ENCODE data around the gene ABI3BP.
"Not testable (repeated sequence)": the region's sequence is repeated elsewhere in the genome, so short reads cannot be mapped to it uniquely, and the experiment has no call there.

ABI3BP gene

GRCh38 chr3:101020351-101021015 is 27.3 kb upstream of the ABI3BP start:
- peaks cover 0 to 5% of the 10 kb centered on the region in 2 donors for H3K4me1 ChIP-seq (ENCODE audit: control insufficient read depth in 1 of 2, insufficient read depth in 2 of 2, low read length in 2 of 2)
- H3K4me3 ChIP-seq (ENCODE audit: low read depth in 1 of 2, low read length in 2 of 2): no peak overlapping the region
- no peaks in the 10 kb centered on the region for H3K9me3 ChIP-seq (ENCODE audit: control insufficient read depth in 1 of 2, low read length in 2 of 2)
- H3K36me3 ChIP-seq (ENCODE audit: control insufficient read depth in 1 of 2, insufficient read depth in 2 of 2, low read length in 2 of 2): no peaks in the 10 kb centered on the region
- no peaks in the 10 kb centered on the region for H3K27me3 ChIP-seq (ENCODE audit: low read depth, low read length)
- H3K27ac ChIP-seq (ENCODE audit: low read length): no peak overlapping the region

GRCh38 chr3:101017017-101017416 is 23.8 kb upstream of the ABI3BP start:
- no peak overlapping the region for H3K27ac ChIP-seq (ENCODE audit: low read length)
- H3K4me1 ChIP-seq (ENCODE audit: control insufficient read depth in 1 of 2, insufficient read depth in 2 of 2, low read length in 2 of 2): peaks cover 0 to 5% of the 10 kb centered on the region in 2 donors

GRCh38 chr3:101012312-101012711 is 19.1 kb upstream of the ABI3BP start:
- H3K4me3 ChIP-seq (ENCODE audit: low read depth in 1 of 2, low read length in 2 of 2); H3K4me1 ChIP-seq (ENCODE audit: control insufficient read depth in 1 of 2, insufficient read depth in 2 of 2, low read length in 2 of 2); H3K27ac ChIP-seq (ENCODE audit: low read length); H3K36me3 ChIP-seq (ENCODE audit: control insufficient read depth in 1 of 2, insufficient read depth in 2 of 2, low read length in 2 of 2); H3K27me3 ChIP-seq (ENCODE audit: low read depth, low read length); H3K9me3 ChIP-seq (ENCODE audit: control insufficient read depth in 1 of 2, low read length in 2 of 2): not testable (repeated sequence)

More at GRCh38 chr3:101017017-101017416, 23.8 kb upstream of the ABI3BP start:
- Histone ChIP-seq H3K4me3 (ENCODE audit: low read depth in 1 of 2, low read length in 2 of 2) (no peak overlapping the region), H3K27me3 (ENCODE audit: low read depth, low read length) (no peaks in the 10 kb centered on the region), H3K9me3 (ENCODE audit: control insufficient read depth in 1 of 2, low read length in 2 of 2) (no peaks in the 10 kb centered on the region), H3K36me3 (ENCODE audit: control insufficient read depth in 1 of 2, insufficient read depth in 2 of 2, low read length in 2 of 2) (no peaks in the 10 kb centered on the region)

GRCh38 chr3:101011136-101011535 is 17.9 kb upstream of the ABI3BP start:
- Histone ChIP-seq H3K27ac (ENCODE audit: low read length) (no peak overlapping the region), H3K4me1 (ENCODE audit: control insufficient read depth in 1 of 2, insufficient read depth in 2 of 2, low read length in 2 of 2) (no peaks in the 10 kb centered on the region), H3K36me3 (ENCODE audit: control insufficient read depth in 1 of 2, insufficient read depth in 2 of 2, low read length in 2 of 2) (peaks cover 0 to 4% of the 10 kb centered on the region in 2 donors)

GRCh38 chr3:101010296-101010695 is 17.1 kb upstream of the ABI3BP start:
- H3K9me3 ChIP-seq (ENCODE audit: control insufficient read depth in 1 of 2, low read length in 2 of 2): no peaks in the 10 kb centered on the region
- no peak overlapping the region for H3K27ac ChIP-seq (ENCODE audit: low read length)
- H3K4me3 ChIP-seq (ENCODE audit: low read depth in 1 of 2, low read length in 2 of 2): no peak overlapping the region
- H3K27me3 ChIP-seq (ENCODE audit: low read depth, low read length): no peaks in the 10 kb centered on the region
- peaks cover 0 to 4% of the 10 kb centered on the region in 2 donors for H3K36me3 ChIP-seq (ENCODE audit: control insufficient read depth in 1 of 2, insufficient read depth in 2 of 2, low read length in 2 of 2)
- H3K4me1 ChIP-seq (ENCODE audit: control insufficient read depth in 1 of 2, insufficient read depth in 2 of 2, low read length in 2 of 2): no peaks in the 10 kb centered on the region

More at GRCh38 chr3:101011136-101011535, 17.9 kb upstream of the ABI3BP start:
- Histone ChIP-seq H3K9me3 (ENCODE audit: control insufficient read depth in 1 of 2, low read length in 2 of 2) (no peaks in the 10 kb centered on the region), H3K4me3 (ENCODE audit: low read depth in 1 of 2, low read length in 2 of 2) (no peak overlapping the region), H3K27me3 (ENCODE audit: low read depth, low read length) (no peaks in the 10 kb centered on the region)

- no peaks in the 10 kb centered on the region for H3K27me3 ChIP-seq (ENCODE audit: low read depth, low read length)
- no peak overlapping the region for H3K4me3 ChIP-seq (ENCODE audit: low read depth in 1 of 2, low read length in 2 of 2)
- no peaks in the 10 kb centered on the region for H3K9me3 ChIP-seq (ENCODE audit: control insufficient read depth in 1 of 2, low read length in 2 of 2)
- H3K27ac ChIP-seq (ENCODE audit: low read length): no peak overlapping the region
- no peaks in the 10 kb centered on the region for H3K4me1 ChIP-seq (ENCODE audit: control insufficient read depth in 1 of 2, insufficient read depth in 2 of 2, low read length in 2 of 2)
- H3K36me3 ChIP-seq (ENCODE audit: control insufficient read depth in 1 of 2, insufficient read depth in 2 of 2, low read length in 2 of 2): peaks cover 0 to 4% of the 10 kb centered on the region in 2 donors
These were observed 16.2 kb upstream of the ABI3BP start for GRCh38 chr3:101009386-101009785.

- H3K27me3 ChIP-seq (ENCODE audit: low read depth, low read length): no peaks in the 10 kb centered on the region
- H3K4me3 ChIP-seq (ENCODE audit: low read depth in 1 of 2, low read length in 2 of 2): no peak overlapping the region
- no peak overlapping the region for H3K27ac ChIP-seq (ENCODE audit: low read length)
- no peaks in the 10 kb centered on the region for H3K9me3 ChIP-seq (ENCODE audit: control insufficient read depth in 1 of 2, low read length in 2 of 2)
- peaks cover 0 to under 1% of the 10 kb centered on the region in 2 donors for H3K4me1 ChIP-seq (ENCODE audit: control insufficient read depth in 1 of 2, insufficient read depth in 2 of 2, low read length in 2 of 2)
- no peaks in the 10 kb centered on the region for H3K36me3 ChIP-seq (ENCODE audit: control insufficient read depth in 1 of 2, insufficient read depth in 2 of 2, low read length in 2 of 2)
These were observed 5.9 kb upstream of the ABI3BP start for GRCh38 chr3:100999160-100999559.

GRCh38 chr3:100994809-100995208 is 1.6 kb upstream of the ABI3BP start:
- Histone ChIP-seq H3K27me3 (ENCODE audit: low read depth, low read length) (no peaks in the 10 kb centered on the region), H3K36me3 (ENCODE audit: control insufficient read depth in 1 of 2, insufficient read depth in 2 of 2, low read length in 2 of 2) (no peaks in the 10 kb centered on the region), H3K9me3 (ENCODE audit: control insufficient read depth in 1 of 2, low read length in 2 of 2) (no peaks in the 10 kb centered on the region), H3K27ac (ENCODE audit: low read length) (peak overlapping the region; percentile 34), H3K4me1 (ENCODE audit: control insufficient read depth in 1 of 2, insufficient read depth in 2 of 2, low read length in 2 of 2) (peaks cover 0 to 6% of the 10 kb centered on the region in 2 donors), H3K4me3 (ENCODE audit: low read depth in 1 of 2, low read length in 2 of 2) (no peak overlapping the region)

- Histone ChIP-seq H3K9me3 (ENCODE audit: control insufficient read depth in 1 of 2, low read length in 2 of 2) (no peaks in the 10 kb centered on the region), H3K27ac (ENCODE audit: low read length) (peak overlapping the region; percentile 10)
These were observed 966 bp upstream of the ABI3BP start for GRCh38 chr3:100994187-100994586.

GRCh38 chr3:100992231-100993012 is 799 bp downstream of the ABI3BP start:
- H3K9me3 ChIP-seq (ENCODE audit: control insufficient read depth in 1 of 2, low read length in 2 of 2): no peaks in the 10 kb centered on the region
- no peaks in the 10 kb centered on the region for H3K27me3 ChIP-seq (ENCODE audit: low read depth, low read length)
- peaks cover 0 to 6% of the 10 kb centered on the region in 2 donors for H3K4me1 ChIP-seq (ENCODE audit: control insufficient read depth in 1 of 2, insufficient read depth in 2 of 2, low read length in 2 of 2)
- peak overlapping the region; percentile 52 to 68 for H3K4me3 ChIP-seq (ENCODE audit: low read depth in 1 of 2, low read length in 2 of 2)
- H3K27ac ChIP-seq (ENCODE audit: low read length): peak overlapping the region; percentile 52
- no peaks in the 10 kb centered on the region for H3K36me3 ChIP-seq (ENCODE audit: control insufficient read depth in 1 of 2, insufficient read depth in 2 of 2, low read length in 2 of 2)

More at GRCh38 chr3:100994187-100994586, 966 bp upstream of the ABI3BP start:
- Histone ChIP-seq H3K4me3 (ENCODE audit: low read depth in 1 of 2, low read length in 2 of 2) (no peak overlapping the region), H3K36me3 (ENCODE audit: control insufficient read depth in 1 of 2, insufficient read depth in 2 of 2, low read length in 2 of 2) (no peaks in the 10 kb centered on the region), H3K27me3 (ENCODE audit: low read depth, low read length) (no peaks in the 10 kb centered on the region), H3K4me1 (ENCODE audit: control insufficient read depth in 1 of 2, insufficient read depth in 2 of 2, low read length in 2 of 2) (peaks cover 0 to 6% of the 10 kb centered on the region in 2 donors)

GRCh38 chr3:100988080-100988479 is 5.1 kb downstream of the ABI3BP start:
- no peaks in the 10 kb centered on the region for H3K4me1 ChIP-seq (ENCODE audit: control insufficient read depth in 1 of 2, insufficient read depth in 2 of 2, low read length in 2 of 2)
- no peaks in the 10 kb centered on the region for H3K27me3 ChIP-seq (ENCODE audit: low read depth, low read length)
- H3K4me3 ChIP-seq (ENCODE audit: low read depth in 1 of 2, low read length in 2 of 2): no peak overlapping the region
- no peak overlapping the region for H3K27ac ChIP-seq (ENCODE audit: low read length)
- no peaks in the 10 kb centered on the region for H3K9me3 ChIP-seq (ENCODE audit: control insufficient read depth in 1 of 2, low read length in 2 of 2)
- no peaks in the 10 kb centered on the region for H3K36me3 ChIP-seq (ENCODE audit: control insufficient read depth in 1 of 2, insufficient read depth in 2 of 2, low read length in 2 of 2)
